ENCODE data around the gene RBCK1.

RBCK1 gene

DNA sequence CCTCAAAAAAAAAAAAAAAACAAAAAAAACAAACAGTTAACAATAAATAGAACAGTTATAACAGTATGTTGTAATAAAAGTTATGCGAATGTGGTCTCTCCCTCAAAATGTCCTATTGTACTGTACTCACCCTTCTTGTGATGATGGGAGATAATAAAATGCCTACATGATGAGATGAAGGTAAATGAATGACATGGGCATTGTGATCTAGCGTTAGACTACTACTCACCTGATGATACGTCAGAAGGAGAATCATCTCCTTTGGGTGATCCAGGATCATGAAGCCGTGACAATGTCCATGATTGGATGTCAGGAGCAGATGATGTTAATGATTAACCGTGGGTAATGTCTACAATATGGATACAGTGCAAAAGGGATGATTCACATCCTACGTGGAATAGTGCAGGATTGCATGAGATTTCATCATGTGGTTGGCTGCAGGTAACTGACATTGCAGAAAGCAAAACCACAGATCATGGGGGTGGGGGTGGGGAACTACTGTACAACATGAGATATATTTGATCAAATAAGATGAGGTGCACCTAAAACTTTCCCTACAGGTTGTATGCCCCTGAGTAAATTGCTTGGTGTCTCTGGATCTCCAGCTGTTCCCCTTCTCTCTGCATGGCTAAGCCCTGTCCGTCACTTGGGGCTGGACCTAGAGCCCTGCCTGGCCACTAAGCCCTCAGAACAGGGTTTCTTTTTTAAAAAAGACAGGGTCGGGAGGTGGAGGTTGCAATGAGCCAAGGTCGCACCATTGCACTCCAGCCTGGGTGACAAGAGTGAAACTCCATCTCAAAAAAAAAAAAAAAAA lies 6.2 kb upstream of the RBCK1 start:
- TF ChIP-seq ZFP30 (CRISPR knock-in tag; IDR thresholded peaks at IDR 0.05), result no peak
- TF ChIP-seq ZNF565 (CRISPR knock-in tag; conservative IDR thresholded peaks at IDR 0.05; ENCODE audit: low read depth), result no peak
- no peak for TF ChIP-seq RARB (CRISPR knock-in tag; IDR thresholded peaks at IDR 0.05)
- TF ChIP-seq, protein P1, sequence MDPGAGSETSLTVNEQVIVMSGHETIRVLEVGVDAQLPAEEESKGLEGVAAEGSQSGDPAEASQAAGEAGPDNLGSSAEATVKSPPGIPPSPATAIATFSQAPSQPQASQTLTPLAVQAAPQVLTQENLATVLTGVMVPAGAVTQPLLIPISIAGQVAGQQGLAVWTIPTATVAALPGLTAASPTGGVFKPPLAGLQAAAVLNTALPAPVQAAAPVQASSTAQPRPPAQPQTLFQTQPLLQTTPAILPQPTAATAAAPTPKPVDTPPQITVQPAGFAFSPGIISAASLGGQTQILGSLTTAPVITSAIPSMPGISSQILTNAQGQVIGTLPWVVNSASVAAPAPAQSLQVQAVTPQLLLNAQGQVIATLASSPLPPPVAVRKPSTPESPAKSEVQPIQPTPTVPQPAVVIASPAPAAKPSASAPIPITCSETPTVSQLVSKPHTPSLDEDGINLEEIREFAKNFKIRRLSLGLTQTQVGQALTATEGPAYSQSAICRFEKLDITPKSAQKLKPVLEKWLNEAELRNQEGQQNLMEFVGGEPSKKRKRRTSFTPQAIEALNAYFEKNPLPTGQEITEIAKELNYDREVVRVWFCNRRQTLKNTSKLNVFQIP (CRISPR knock-in tag; IDR thresholded peaks at IDR 0.05; ENCODE audit: borderline replicate concordance, low read depth), result no peak
- TF ChIP-seq, protein P2, sequence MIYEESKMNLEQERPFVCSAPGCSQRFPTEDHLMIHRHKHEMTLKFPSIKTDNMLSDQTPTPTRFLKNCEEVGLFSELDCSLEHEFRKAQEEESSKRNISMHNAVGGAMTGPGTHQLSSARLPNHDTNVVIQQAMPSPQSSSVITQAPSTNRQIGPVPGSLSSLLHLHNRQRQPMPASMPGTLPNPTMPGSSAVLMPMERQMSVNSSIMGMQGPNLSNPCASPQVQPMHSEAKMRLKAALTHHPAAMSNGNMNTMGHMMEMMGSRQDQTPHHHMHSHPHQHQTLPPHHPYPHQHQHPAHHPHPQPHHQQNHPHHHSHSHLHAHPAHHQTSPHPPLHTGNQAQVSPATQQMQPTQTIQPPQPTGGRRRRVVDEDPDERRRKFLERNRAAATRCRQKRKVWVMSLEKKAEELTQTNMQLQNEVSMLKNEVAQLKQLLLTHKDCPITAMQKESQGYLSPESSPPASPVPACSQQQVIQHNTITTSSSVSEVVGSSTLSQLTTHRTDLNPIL (CRISPR knock-in tag; IDR thresholded peaks at IDR 0.05; ENCODE audit: low read depth), result no peak
- no peak for TF ChIP-seq ZC3H10 (CRISPR knock-in tag; IDR thresholded peaks at IDR 0.05)
- TF ChIP-seq TOX (CRISPR knock-in tag; IDR thresholded peaks at IDR 0.05; ENCODE audit: borderline replicate concordance), result no peak
- TF ChIP-seq PATZ1 (CRISPR knock-in tag; IDR thresholded peaks at IDR 0.05; ENCODE audit: borderline replicate concordance), result no peak
- TF ChIP-seq ZNF70 (CRISPR knock-in tag; IDR thresholded peaks at IDR 0.05), result no peak
- TF ChIP-seq GLIS3 (CRISPR knock-in tag; IDR thresholded peaks at IDR 0.05), result no peak
- no peak for TF ChIP-seq PPARA (CRISPR knock-in tag; IDR thresholded peaks at IDR 0.05; ENCODE audit: borderline replicate concordance)
- ATAC-seq, result no peak

GRCh38 chr20:402496-402885 lies 5.6 kb upstream of the RBCK1 start:
- TF ChIP-seq BACH2 (CRISPR knock-in tag; IDR thresholded peaks at IDR 0.05; ENCODE audit: borderline replicate concordance), result no peak
- TF ChIP-seq, protein P2 (CRISPR knock-in tag; IDR thresholded peaks at IDR 0.05; ENCODE audit: low read depth), result no peak
- ATAC-seq, result no peak

- ATAC-seq, result no peak
- TF ChIP-seq ZNF565 (CRISPR knock-in tag; conservative IDR thresholded peaks at IDR 0.05; ENCODE audit: low read depth) (no peak), ZC3H10 (CRISPR knock-in tag; IDR thresholded peaks at IDR 0.05) (no peak), PATZ1 (CRISPR knock-in tag; IDR thresholded peaks at IDR 0.05; ENCODE audit: borderline replicate concordance) (no peak), TOX (CRISPR knock-in tag; IDR thresholded peaks at IDR 0.05; ENCODE audit: borderline replicate concordance) (no peak)
Measured at GRCh38 chr20:402898-403581, 5.1 kb upstream of the RBCK1 start.

GRCh38 chr20:403582-403957 lies 4.5 kb upstream of the RBCK1 start:
- no peak for ATAC-seq

GRCh38 chr20:404088-404487 lies 4.0 kb upstream of the RBCK1 start:
- ATAC-seq, result no peak
- TF ChIP-seq CSDC2 (CRISPR knock-in tag; IDR thresholded peaks at IDR 0.05), result no peak
- TF ChIP-seq BACH2 (CRISPR knock-in tag; IDR thresholded peaks at IDR 0.05; ENCODE audit: borderline replicate concordance), result no peak
- TF ChIP-seq ZNF565 (CRISPR knock-in tag; conservative IDR thresholded peaks at IDR 0.05; ENCODE audit: low read depth), result no peak
- TF ChIP-seq SNAI2 (CRISPR knock-in tag; IDR thresholded peaks at IDR 0.05), result no peak
- TF ChIP-seq ZFP3 (CRISPR knock-in tag; IDR thresholded peaks at IDR 0.05), result no peak
- TF ChIP-seq CSRNP3 (CRISPR knock-in tag; IDR thresholded peaks at IDR 0.05), result no peak
- no peak for TF ChIP-seq OSR1 (CRISPR knock-in tag; IDR thresholded peaks at IDR 0.05)
- no peak for TF ChIP-seq PPARA (CRISPR knock-in tag; IDR thresholded peaks at IDR 0.05; ENCODE audit: borderline replicate concordance)
- no peak for TF ChIP-seq GLIS3 (CRISPR knock-in tag; IDR thresholded peaks at IDR 0.05)
- TF ChIP-seq ISL1 (CRISPR knock-in tag; IDR thresholded peaks at IDR 0.05), result no peak
- TF ChIP-seq RARB (CRISPR knock-in tag; IDR thresholded peaks at IDR 0.05), result no peak
- TF ChIP-seq TCF4 (CRISPR knock-in tag; IDR thresholded peaks at IDR 0.05; ENCODE audit: borderline replicate concordance), result no peak
- no peak for TF ChIP-seq ZNF70 (CRISPR knock-in tag; IDR thresholded peaks at IDR 0.05)
- TF ChIP-seq PATZ1 (CRISPR knock-in tag; IDR thresholded peaks at IDR 0.05; ENCODE audit: borderline replicate concordance), result no peak

More at GRCh38 chr20:403582-403957, 4.5 kb upstream of the RBCK1 start:
- no peak for TF ChIP-seq ISL1 (CRISPR knock-in tag; IDR thresholded peaks at IDR 0.05)
- no peak for TF ChIP-seq ZFP3 (CRISPR knock-in tag; IDR thresholded peaks at IDR 0.05)

All from SK-N-SH treated with all-trans-retinoic acid at 6 μM for 48 hours (cell line).